Heart right ventricle (tissue), 16 donors: Measurements from ENCODE around the gene BACH1. TPM values are rescaled to one million over a fixed set of nuclear protein-coding genes. Genes with fewer than 3 reads are reported as not detected.

Experiments
- ATAC-seq, 8 donors: fragments of 200-7000 bp; cut with Tn5 transposase; one replicate each; pipeline ENCODE4 v1.9.1; 2020; ENCODE audit warnings: mild to moderate bottlenecking in 8 of 8, moderate library complexity in 8 of 8, moderate number of reproducible peaks in 1 of 8
- DNase-seq, 2 donors: peaks; one replicate each; pipeline ENCODE4 v3.0.0-alpha.2; 2020
- H3K27ac ChIP-seq, 10 donors: fragments of 200-600 bp; sonication (generic) in 2 of 10; one replicate each; pipeline versions ENCODE4 v1.5.0 to v1.8.0; 2020 to 2022; ENCODE audit warnings: mild to moderate bottlenecking in 3 of 10
- H3K27me3 ChIP-seq, 7 donors: fragments of 200-600 bp; one replicate each; pipeline ENCODE4 v1.8.0; 2021 to 2022; ENCODE audit warnings: mild to moderate bottlenecking in 2 of 7
- H3K36me3 ChIP-seq, 9 donors: fragments of 200-600 bp; sonication (generic) in 1 of 9; one replicate each; pipeline versions ENCODE4 v1.5.0 to v1.8.0; 2020 to 2022; ENCODE audit warnings: mild to moderate bottlenecking in 2 of 9
- H3K4me1 ChIP-seq, 9 donors: fragments of 200-600 bp; sonication (generic) in 1 of 9; one replicate each; pipeline versions ENCODE4 v1.5.0 to v1.8.0; 2020 to 2022; ENCODE audit warnings: mild to moderate bottlenecking in 4 of 9
- H3K4me3 ChIP-seq, 10 donors: fragments of 200-600 bp; sonication (generic) in 2 of 10; one replicate each; pipeline versions ENCODE4 v1.5.0 to v1.8.0; 2020 to 2022; ENCODE audit warnings: mild to moderate bottlenecking in 7 of 10, moderate library complexity in 2 of 10
- H3K9me3 ChIP-seq, 11 donors: fragments of 200-600 bp in 10 of 11; sonication (generic) in 2 of 11; one replicate each; pipeline versions ENCODE4 v1.5.0 to v1.8.0; 2013 to 2022; ENCODE audit warnings: mild to moderate bottlenecking in 2 of 11, control low read depth in 1 of 11, moderate library complexity in 1 of 11
- WGBS, 2 donors: extraction: QIAGEN DNeasy Blood & Tissue Kit; methylation state at CpG; one replicate each; pipeline ENCODE4 v1.1.7; 2013; ENCODE audit warnings: inconsistent platforms in 1 of 2; 5-methylcytosine and 5-hydroxymethylcytosine counted together
- intact Hi-C, 10 donors: fragments of 100-400 bp; cut with DNase I; formaldehyde crosslinking; loops; one replicate each; pipeline versions ENCODE4 v1.11.1 to v1.14.2; 2022
- polyA plus RNA-seq, 2 donors: library from polyadenylated mRNA; stranded (reverse); fragments of 200-250 nt; gene quantifications; one replicate each; pipeline ENCODE4 v1.2.3, GENCODE V29; 2013
- total RNA-seq, 10 donors: library from RNA; stranded (reverse); fragmentation: NEBNext Ultra II Directional in 3 of 10; extraction: Animal tissue kit (Norgen Biotek cat#: 25700) in 3 of 10; gene quantifications; one replicate each; pipeline versions ENCODE4 v1.2.1 to v1.2.4, GENCODE V29; 2021 to 2023
- TF ChIP-seq, protein P1 (sequence below), 9 donors: fragments of 200-600 bp; sonication (generic) in 2 of 9; IDR thresholded peaks; one replicate each; pipeline versions ENCODE4 v1.5.0 to v1.8.0; 2021 to 2022; ENCODE audit warnings: antibody characterized with exemption in 9 of 9, mild to moderate bottlenecking in 5 of 9, moderate library complexity in 1 of 9
- donor health status: Arrhythmogenic right ventricular cardiomyopathy.
- donor health status: ischemic (EF 13 %, LVEDD 7.1; RV severe dilation, severe dysfunction).
- donor health status: healthy with polysubstance abuse.
- donor health status: DM: no; HTN: yes; CAD: no.
- donor health status: DM: no; HTN: no; CAD: no.
- donor health status: ischemic (EF 25% LVEDD 6.9; RV normal size, moderate dysfunction).
- donor health status: ischemic (EF 25% LVEDD 5.7; RV mildly dilated, moderate dysfunction).
- donor health status: healthy.
- donor health status: DM: yes; HTN: yes; CAD: no.
- donor health status: Ischemic cardiomyopathy.
- donor health status: ischemic (EF 35%, LVEDD 5.7; RV mildly dilated, moderate dysfunction).
- donor health status: nonischemic (EF 11% LVEDD 7.7; RV severe dilation, severe dysfunction).
- donor health status: DM: yes; HTN: yes; CAD: no.
- donor health status: PGD.
- donor health status: ischemic (EF 29% LVEDD 5.4; RV normal size, mild dysfunction).
- donor health status: nonischemic (EF 23%, LVEDD 6.1; RV moderate dilation, normal function).

The BACH1 gene
- total and polyA plus RNA-seq, 12 donors: 2.7 to 78.7 (median 44.5) TPM

DNA sequence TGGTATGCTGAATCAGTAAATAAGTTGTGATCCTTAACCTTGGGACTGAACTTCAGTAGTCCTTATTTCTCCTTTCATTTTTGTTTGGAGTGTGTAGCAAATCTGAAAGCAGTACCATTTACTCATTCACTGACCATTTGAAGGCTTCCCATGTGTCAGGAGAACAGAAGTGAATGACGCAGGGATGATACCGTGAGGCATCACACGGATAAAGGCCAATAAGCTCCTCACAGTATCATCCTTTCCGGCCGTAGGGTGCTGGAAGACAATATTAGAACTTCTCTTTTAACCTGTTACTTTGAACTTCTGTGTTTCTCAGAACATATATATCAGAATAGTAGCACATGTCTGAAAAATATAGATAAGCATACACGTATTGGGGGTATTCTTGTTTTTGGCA, 21.3 kb downstream of the BACH1 start:
- H3K9me3 ChIP-seq: no peaks in the 10 kb centered on the region
- 85 to 86% methylated on average over 6 of the region's 6 CpGs for WGBS, 2 donors
- ATAC-seq (no peak), DNase-seq (no peak)
- no peak overlapping the region for H3K27ac ChIP-seq
- H3K27me3 ChIP-seq: no peaks in the 10 kb centered on the region
- H3K4me1 ChIP-seq: peaks cover 0 to 58% (median 44%) of the 10 kb centered on the region in 9 donors
- intact Hi-C loops: no loop called here
- TF ChIP-seq, protein P1, sequence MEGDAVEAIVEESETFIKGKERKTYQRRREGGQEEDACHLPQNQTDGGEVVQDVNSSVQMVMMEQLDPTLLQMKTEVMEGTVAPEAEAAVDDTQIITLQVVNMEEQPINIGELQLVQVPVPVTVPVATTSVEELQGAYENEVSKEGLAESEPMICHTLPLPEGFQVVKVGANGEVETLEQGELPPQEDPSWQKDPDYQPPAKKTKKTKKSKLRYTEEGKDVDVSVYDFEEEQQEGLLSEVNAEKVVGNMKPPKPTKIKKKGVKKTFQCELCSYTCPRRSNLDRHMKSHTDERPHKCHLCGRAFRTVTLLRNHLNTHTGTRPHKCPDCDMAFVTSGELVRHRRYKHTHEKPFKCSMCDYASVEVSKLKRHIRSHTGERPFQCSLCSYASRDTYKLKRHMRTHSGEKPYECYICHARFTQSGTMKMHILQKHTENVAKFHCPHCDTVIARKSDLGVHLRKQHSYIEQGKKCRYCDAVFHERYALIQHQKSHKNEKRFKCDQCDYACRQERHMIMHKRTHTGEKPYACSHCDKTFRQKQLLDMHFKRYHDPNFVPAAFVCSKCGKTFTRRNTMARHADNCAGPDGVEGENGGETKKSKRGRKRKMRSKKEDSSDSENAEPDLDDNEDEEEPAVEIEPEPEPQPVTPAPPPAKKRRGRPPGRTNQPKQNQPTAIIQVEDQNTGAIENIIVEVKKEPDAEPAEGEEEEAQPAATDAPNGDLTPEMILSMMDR (IDR thresholded peaks at IDR 0.05): no peak
- no peak overlapping the region for H3K4me3 ChIP-seq
- peaks cover 0 to 37% (median 4%) of the 10 kb centered on the region in 9 donors for H3K36me3 ChIP-seq

DNA sequence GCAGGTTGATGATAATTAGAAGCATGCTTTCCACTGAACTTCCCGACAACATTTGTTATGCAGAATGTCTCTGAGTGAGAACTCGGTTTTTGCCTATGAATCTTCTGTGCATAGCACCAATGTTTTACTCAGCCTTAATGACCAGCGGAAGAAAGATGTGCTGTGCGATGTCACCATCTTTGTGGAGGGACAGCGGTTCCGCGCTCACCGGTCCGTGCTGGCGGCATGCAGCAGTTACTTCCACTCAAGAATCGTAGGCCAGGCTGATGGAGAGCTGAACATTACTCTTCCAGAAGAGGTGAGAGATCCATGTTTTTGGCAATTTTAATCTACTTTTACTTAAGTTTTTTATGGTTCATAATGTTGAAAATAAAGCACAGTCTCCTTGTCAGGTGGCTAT, 22.5 kb downstream of the BACH1 start:
- intact Hi-C loops: no loop called here
- Histone ChIP-seq H3K4me3 (no peak overlapping the region), H3K27me3 (no peaks in the 10 kb centered on the region), H3K27ac (no peak overlapping the region), H3K4me1 (peaks cover 0 to 46% (median 32%) of the 10 kb centered on the region in 9 donors), H3K36me3 (peaks cover 0 to 47% (median 4%) of the 10 kb centered on the region in 9 donors), H3K9me3 (no peaks in the 10 kb centered on the region)
- DNase-seq (no peak), ATAC-seq (no peak)
- TF ChIP-seq, protein P1 (IDR thresholded peaks at IDR 0.05): no peak
- 97 to 98% methylated on average over 11 of the region's 11 CpGs for WGBS, 2 donors

DNA sequence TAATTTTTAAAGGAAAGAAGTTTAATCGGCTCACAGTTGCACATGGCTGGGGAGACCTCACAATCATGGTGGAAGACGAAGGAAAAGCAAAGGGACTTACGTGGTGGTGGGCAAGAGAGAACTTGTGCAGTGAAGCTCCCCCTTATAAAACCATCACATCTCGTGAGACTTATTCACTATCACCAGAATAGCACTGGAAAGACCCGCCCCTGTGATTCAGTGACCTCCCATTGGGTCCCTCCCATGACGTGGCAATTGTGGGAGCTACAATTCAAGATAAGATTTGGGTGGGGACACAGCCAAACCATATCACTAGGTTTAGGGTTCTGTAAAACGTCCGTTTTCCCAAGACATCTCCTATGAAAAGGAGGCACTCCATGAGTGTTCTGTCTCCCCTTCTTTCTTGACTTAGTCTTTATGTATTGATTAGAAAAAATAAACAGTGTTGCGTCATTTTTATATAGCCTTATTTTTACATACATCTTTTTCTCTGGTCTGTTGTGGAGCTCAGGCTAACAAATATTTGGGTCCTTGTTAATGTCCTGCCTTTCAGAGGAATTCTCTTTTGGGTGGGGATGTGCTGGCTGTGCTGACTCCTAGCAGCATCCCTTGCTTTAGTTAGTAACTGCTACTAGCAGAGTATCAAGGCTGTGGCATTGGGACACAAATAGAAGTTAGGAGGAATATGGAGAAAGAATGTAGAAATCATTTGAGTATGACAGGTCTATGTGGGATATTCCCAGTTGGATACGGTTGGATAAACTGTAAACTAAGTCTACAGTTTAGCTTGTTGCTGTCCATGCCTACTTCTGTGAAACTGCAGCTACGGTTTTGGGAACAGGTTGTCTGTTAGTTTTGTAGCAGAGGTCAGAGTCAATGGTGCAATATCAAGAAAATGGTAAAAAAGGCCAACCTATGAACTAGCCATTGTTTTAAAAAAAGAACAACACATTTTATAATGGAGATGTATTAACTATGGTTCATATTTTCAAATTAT, 23.5 kb downstream of the BACH1 start:
- WGBS, 2 donors: 88% methylated on average over 11 of the region's 11 CpGs
- no peak for DNase-seq
- intact Hi-C loops: no loop called here
- peaks cover 0 to 57% (median 9%) of the 10 kb centered on the region in 9 donors for H3K36me3 ChIP-seq
- no peaks in the 10 kb centered on the region for H3K9me3 ChIP-seq
- H3K27ac ChIP-seq: no peak overlapping the region
- no peak for ATAC-seq
- H3K4me3 ChIP-seq: no peak overlapping the region
- TF ChIP-seq, protein P1 (IDR thresholded peaks at IDR 0.05): no peak
- peaks cover 0 to 43% (median 24%) of the 10 kb centered on the region in 9 donors for H3K4me1 ChIP-seq
- H3K27me3 ChIP-seq: no peaks in the 10 kb centered on the region

DNA sequence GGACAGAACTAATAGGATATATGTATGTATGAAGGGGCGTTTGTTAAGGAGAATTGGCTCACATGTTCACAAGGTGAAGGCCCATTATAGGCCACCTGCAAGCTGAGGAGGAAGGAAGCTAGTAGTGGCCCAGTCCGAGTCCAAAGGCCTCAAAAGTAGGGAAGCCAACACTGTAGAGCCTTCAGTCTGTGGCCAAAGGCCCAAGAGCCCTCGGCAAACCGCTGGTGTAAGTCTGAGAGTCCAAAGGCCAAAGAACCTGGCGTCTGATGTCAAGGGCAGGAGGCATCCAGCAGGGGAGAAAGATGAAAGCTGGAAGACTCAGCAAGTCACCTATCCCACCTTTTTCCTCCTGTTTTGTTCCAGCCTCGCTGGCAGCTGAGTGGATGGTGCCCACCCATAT, 24.5 kb downstream of the BACH1 start:
- H3K4me1 ChIP-seq: peaks cover 0 to 33% (median 18%) of the 10 kb centered on the region in 9 donors
- H3K9me3 ChIP-seq: no peaks in the 10 kb centered on the region
- no peaks in the 10 kb centered on the region for H3K27me3 ChIP-seq
- no peak overlapping the region for H3K27ac ChIP-seq
- WGBS, 2 donors: 95 to 97% methylated on average over 6 of the region's 6 CpGs
- ATAC-seq (no peak), DNase-seq (no peak)
- TF ChIP-seq, protein P1 (IDR thresholded peaks at IDR 0.05): no peak
- no peak overlapping the region for H3K4me3 ChIP-seq
- intact Hi-C loops: no loop called here
- peaks cover 0 to 66% (median 9%) of the 10 kb centered on the region in 9 donors for H3K36me3 ChIP-seq
